H1 (cell line): ENCODE data around the gene TAX1BP3. TPM values are rescaled to one million over a fixed set of nuclear protein-coding genes. Genes with fewer than 3 reads are reported as not detected.

Source experiments
- CTCF ChIP-seq, 3 experiments: IDR thresholded peaks; 1 replicate in 2 of 3; 2 replicates in 1 of 3; pipeline versions ENCODE4 v1.5.1 to v1.6.1; 2011; ENCODE audit warnings: low read length in 3 of 3, mild to moderate bottlenecking in 3 of 3, inconsistent platforms in 2 of 3, low read depth in 1 of 3, moderate library complexity in 1 of 3; ENCODE audit not compliant: insufficient read depth in 1 of 3; ENCODE audit errors: control extremely low read depth in 1 of 3
- HDAC2 ChIP-seq, 2 experiments: fragments of 300-600 bp in 1 of 2; sonication (generic) in 1 of 2; IDR thresholded peaks; 2 replicates each; pipeline ENCODE4 v1.6.1; 2011 to 2012; ENCODE audit warnings: low read depth in 2 of 2, low read length in 2 of 2, mild to moderate bottlenecking in 2 of 2, moderate library complexity in 2 of 2, borderline replicate concordance in 1 of 2, inconsistent platforms in 1 of 2
- MAX ChIP-seq: IDR thresholded peaks from 2 replicates; pipeline ENCODE4 v1.6.1; 2012; ENCODE audit warnings: inconsistent platforms
- SRF ChIP-seq: IDR thresholded peaks from 2 replicates; pipeline ENCODE4 v1.6.1; 2011; ENCODE audit warnings: mild to moderate bottlenecking, low read depth, low read length, moderate library complexity
- TAF7 ChIP-seq: optimal IDR thresholded peaks from 2 replicates; pipeline ENCODE3; 2011; ENCODE audit warnings: low read depth, mild to moderate bottlenecking, inconsistent platforms, low read length, moderate library complexity, borderline replicate concordance
- polyA plus RNA-seq, 7 experiments: library from polyadenylated mRNA; depleted of rRNA in 3 of 7; stranded (reverse) in 5 of 7; unstranded in 2 of 7; fragments of >200 nt in 5 of 7; fragments of 200-250 nt in 2 of 7; gene quantifications; 1 replicate in 5 of 7; 2 replicates in 1 of 7; 4 replicates in 1 of 7; pipeline versions ENCODE4 v1.2.1 to v1.2.3, GENCODE V29; 2011 to 2013; ENCODE audit warnings: missing spikeins in 2 of 7, mixed read lengths in 2 of 7
- total RNA-seq: library from RNA; stranded (reverse); fragmentation: NEBNext Ultra II Directional; extraction: Animal tissue kit (Norgen Biotek cat#: 25700); gene quantifications from 2 replicates; pipeline ENCODE4 v1.2.1, GENCODE V29; 2021

TAX1BP3 gene
- total and polyA plus RNA-seq, 2 of the 8 experiments (the other 6 are each of a cell fraction or from before 2014, with no cell fraction given), result 65.3 to 81.8 TPM

GRCh38 chr17:3643889-3644349 is 24.5 kb downstream of the TAX1BP3 start (continued):
- TF ChIP-seq CTCF (IDR thresholded peaks at IDR 0.05; ENCODE audit: control extremely low read depth in 1 of 3, insufficient read depth in 1 of 3, low read depth in 1 of 3, low read length in 3 of 3) (no peak), MAX (no peak), HDAC2 (IDR thresholded peaks at IDR 0.05; ENCODE audit: borderline replicate concordance in 1 of 2, low read depth in 2 of 2, low read length in 2 of 2) (no peak), SRF (no peak), TAF7 (no peak)
